ENCODE data around the gene PAPPA.

- TF ChIP-seq POLR2A (IDR thresholded peaks at IDR 0.05) (no peak), EP300 (IDR thresholded peaks at IDR 0.05) (no peak)
- TF ChIP-seq, protein P1, sequence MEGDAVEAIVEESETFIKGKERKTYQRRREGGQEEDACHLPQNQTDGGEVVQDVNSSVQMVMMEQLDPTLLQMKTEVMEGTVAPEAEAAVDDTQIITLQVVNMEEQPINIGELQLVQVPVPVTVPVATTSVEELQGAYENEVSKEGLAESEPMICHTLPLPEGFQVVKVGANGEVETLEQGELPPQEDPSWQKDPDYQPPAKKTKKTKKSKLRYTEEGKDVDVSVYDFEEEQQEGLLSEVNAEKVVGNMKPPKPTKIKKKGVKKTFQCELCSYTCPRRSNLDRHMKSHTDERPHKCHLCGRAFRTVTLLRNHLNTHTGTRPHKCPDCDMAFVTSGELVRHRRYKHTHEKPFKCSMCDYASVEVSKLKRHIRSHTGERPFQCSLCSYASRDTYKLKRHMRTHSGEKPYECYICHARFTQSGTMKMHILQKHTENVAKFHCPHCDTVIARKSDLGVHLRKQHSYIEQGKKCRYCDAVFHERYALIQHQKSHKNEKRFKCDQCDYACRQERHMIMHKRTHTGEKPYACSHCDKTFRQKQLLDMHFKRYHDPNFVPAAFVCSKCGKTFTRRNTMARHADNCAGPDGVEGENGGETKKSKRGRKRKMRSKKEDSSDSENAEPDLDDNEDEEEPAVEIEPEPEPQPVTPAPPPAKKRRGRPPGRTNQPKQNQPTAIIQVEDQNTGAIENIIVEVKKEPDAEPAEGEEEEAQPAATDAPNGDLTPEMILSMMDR (IDR thresholded peaks at IDR 0.05): no peak
Observed at GRCh38 chr9:116275418-116276195, 122.0 kb downstream of the PAPPA start.
